Fibroblast of villous mesenchyme (primary cell): ENCODE results near the gene CNTNAP2. TPM values are rescaled to one million over a fixed set of nuclear protein-coding genes. Genes with fewer than 3 reads are reported as not detected.

Source experiments
- DNase-seq: peaks from one replicate; pipeline ENCODE4 v3.0.0-alpha.2; 2010; ENCODE audit warnings: low read depth
- H3K4me3 ChIP-seq: 2 replicates; pipeline ENCODE4 v1.5.1; 2011; ENCODE audit warnings: low read depth, mild to moderate bottlenecking, low read length
- CTCF ChIP-seq: IDR thresholded peaks from 2 replicates; pipeline ENCODE4 v1.5.1; 2012; ENCODE audit warnings: low read depth, mild to moderate bottlenecking, low read length; ENCODE audit not compliant: insufficient read depth
- total RNA-seq: library from RNA; depleted of rRNA; stranded (reverse); fragments of >200 nt; gene quantifications from 2 replicates; pipeline ENCODE4 v1.2.3, GENCODE V29; 2012

The CNTNAP2 gene
- total RNA-seq, 1 donor, result not detected

- H3K4me3 ChIP-seq, result no peak overlapping the region
- no peak for TF ChIP-seq CTCF
- DNase-seq, result no peak
Observed at GRCh38 chr7:147990079-147990478, 1873.5 kb downstream of the CNTNAP2 start.

DNA sequence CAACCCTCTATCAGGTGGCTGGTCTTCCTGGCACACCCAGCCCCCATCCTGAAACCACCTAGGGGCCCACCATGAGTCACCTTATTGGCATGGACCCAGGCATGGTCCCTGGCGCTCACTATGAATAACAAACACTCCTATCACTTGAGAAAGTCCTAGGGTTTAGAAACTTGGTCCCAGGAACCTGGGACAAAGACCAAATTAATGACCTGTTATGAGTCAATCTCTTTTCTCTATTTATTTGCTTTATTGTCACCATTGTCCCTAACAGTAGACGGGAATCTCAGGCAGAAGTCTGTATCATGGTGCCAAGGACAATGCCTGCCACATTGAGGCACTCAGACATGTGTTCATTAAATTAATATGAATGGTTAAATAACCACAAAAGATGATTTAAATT, 1874.3 kb downstream of the CNTNAP2 start:
- no peak for DNase-seq
- no peak for TF ChIP-seq CTCF
- no peak overlapping the region for H3K4me3 ChIP-seq

GRCh38 chr7:147992698-147993097, 1876.1 kb downstream of the CNTNAP2 start:
- no peak for TF ChIP-seq CTCF
- no peak for DNase-seq
- no peak overlapping the region for H3K4me3 ChIP-seq

DNA sequence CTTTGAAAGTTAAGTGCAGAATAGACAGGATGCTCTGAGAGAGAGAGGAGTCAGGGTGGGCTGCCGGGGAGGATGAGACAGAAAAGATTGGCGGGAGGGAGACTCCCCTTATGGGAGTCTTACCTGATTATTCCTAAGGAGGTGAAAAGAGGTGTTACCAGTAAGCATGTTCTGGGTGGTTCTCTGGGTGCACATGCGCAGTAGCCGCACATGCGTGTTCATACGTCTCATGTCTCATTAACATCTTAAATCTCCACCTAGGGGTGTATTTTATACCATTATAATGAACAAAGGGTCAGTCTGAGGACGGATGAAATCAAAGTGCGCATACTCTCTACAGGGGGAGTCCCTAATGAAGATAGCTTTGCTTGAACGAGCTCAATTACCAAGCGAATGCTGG, 1881.0 kb downstream of the CNTNAP2 start:
- H3K4me3 ChIP-seq, result no peak overlapping the region
- DNase-seq, result no peak
- TF ChIP-seq CTCF, result no peak

- H3K4me3 ChIP-seq, result no peak overlapping the region
- DNase-seq, result no peak
- no peak for TF ChIP-seq CTCF
Observed at GRCh38 chr7:147999962-148000361, 1883.4 kb downstream of the CNTNAP2 start.

GRCh38 chr7:148011753-148012152, 1895.2 kb downstream of the CNTNAP2 start:
- no peak for TF ChIP-seq CTCF
- no peak for DNase-seq
- H3K4me3 ChIP-seq, result no peak overlapping the region

DNA sequence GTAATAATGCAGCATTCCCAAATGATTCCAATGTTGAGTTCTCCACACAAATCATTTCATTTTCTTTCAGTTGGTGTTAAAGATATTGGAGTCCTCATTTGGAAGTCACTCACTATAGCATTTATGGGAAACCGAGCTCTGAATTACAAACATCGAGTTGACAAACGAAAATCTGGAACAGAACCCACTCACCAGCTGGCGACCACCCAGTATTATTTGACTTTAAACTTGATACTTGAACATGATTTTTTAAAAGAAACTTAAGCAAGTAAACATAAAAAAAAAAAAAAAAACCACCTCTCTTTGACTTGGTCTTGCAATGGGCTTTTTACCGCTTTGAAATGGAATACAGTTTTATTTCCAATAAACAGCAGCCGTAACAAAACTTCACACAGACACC, 1897.4 kb downstream of the CNTNAP2 start:
- TF ChIP-seq CTCF, result no peak
- DNase-seq, result no peak
- no peak overlapping the region for H3K4me3 ChIP-seq
